Adrenal gland (tissue), 5 donors: ENCODE results near the gene BMPR2.

Experiments
- POLR2A ChIP-seq, 2 donors: fragments of 450-650 bp; IDR thresholded peaks; one replicate each; pipeline ENCODE4 v1.6.1; 2017; ENCODE audit warnings: antibody characterized with exemption in 2 of 2, mild to moderate bottlenecking in 2 of 2, moderate library complexity in 1 of 2
- TF ChIP-seq, protein P1 (sequence below), 6 experiments: fragments of 450-650 bp in 4 of 6; fragments of 200-600 bp in 2 of 6; sonication (generic) in 1 of 6; IDR thresholded peaks; 1 replicate in 5 of 6; 2 replicates in 1 of 6; pipeline versions ENCODE4 v1.5.1 to v1.8.0; 2016 to 2021; ENCODE audit warnings: antibody characterized with exemption in 6 of 6, mild to moderate bottlenecking in 2 of 6, moderate library complexity in 1 of 6
- donor health status: DM: no; HTN: no; CAD: no.

GRCh38 chr2:202426751-202427150 is 50.6 kb downstream of the BMPR2 start:
- TF ChIP-seq, protein P1, sequence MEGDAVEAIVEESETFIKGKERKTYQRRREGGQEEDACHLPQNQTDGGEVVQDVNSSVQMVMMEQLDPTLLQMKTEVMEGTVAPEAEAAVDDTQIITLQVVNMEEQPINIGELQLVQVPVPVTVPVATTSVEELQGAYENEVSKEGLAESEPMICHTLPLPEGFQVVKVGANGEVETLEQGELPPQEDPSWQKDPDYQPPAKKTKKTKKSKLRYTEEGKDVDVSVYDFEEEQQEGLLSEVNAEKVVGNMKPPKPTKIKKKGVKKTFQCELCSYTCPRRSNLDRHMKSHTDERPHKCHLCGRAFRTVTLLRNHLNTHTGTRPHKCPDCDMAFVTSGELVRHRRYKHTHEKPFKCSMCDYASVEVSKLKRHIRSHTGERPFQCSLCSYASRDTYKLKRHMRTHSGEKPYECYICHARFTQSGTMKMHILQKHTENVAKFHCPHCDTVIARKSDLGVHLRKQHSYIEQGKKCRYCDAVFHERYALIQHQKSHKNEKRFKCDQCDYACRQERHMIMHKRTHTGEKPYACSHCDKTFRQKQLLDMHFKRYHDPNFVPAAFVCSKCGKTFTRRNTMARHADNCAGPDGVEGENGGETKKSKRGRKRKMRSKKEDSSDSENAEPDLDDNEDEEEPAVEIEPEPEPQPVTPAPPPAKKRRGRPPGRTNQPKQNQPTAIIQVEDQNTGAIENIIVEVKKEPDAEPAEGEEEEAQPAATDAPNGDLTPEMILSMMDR (IDR thresholded peaks at IDR 0.05) = no peak
- TF ChIP-seq POLR2A (IDR thresholded peaks at IDR 0.05) = no peak
